ENCODE results near the gene SSH2.

GRCh38 chr17:29699283-29699682 is 230.7 kb downstream of the SSH2 start:
- TF ChIP-seq CBX2 (IDR thresholded peaks at IDR 0.05; ENCODE audit: insufficient read depth, low read length, poor library complexity, severe bottlenecking) (no peak), PHF8 (IDR thresholded peaks at IDR 0.05; ENCODE audit: borderline replicate concordance, low read length) (no peak), NFATC3 (IDR thresholded peaks at IDR 0.05) (no peak), CTCF (IDR thresholded peaks at IDR 0.05 in 2 of 3, conservative IDR thresholded peaks at IDR 0.05 in 1 of 3; ENCODE audit: insufficient read depth in 2 of 3, low read depth in 1 of 3, low read length in 3 of 3) (no peak), TSC22D4 (tag; IDR thresholded peaks at IDR 0.05) (no peak), ZNF140 (CRISPR knock-in tag; IDR thresholded peaks at IDR 0.05) (no peak), EGR1 (conservative IDR thresholded peaks at IDR 0.05) (no peak), REST (IDR thresholded peaks at IDR 0.05; ENCODE audit: borderline replicate concordance) (no peak), REST (CRISPR knock-in tag; IDR thresholded peaks at IDR 0.05; ENCODE audit: low read depth) (no peak), CBFA2T3 (IDR thresholded peaks at IDR 0.05) (no peak), ETV6 (IDR thresholded peaks at IDR 0.05; ENCODE audit: borderline replicate concordance in 1 of 2, low read depth in 2 of 2, low read length in 1 of 2) (no peak), ETV6 (CRISPR knock-in tag; IDR thresholded peaks at IDR 0.05; ENCODE audit: borderline replicate concordance) (no peak), ARID2 (IDR thresholded peaks at IDR 0.05) (no peak), USF1 (CRISPR knock-in tag; IDR thresholded peaks at IDR 0.05) (no peak), NONO (IDR thresholded peaks at IDR 0.05; ENCODE audit: low read depth in 2 of 2, low read length in 1 of 2) (no peak)
